HEK293 (cell line): ENCODE results near the gene MARCOL.

Source experiments
- HIC1 ChIP-seq: fragments of 450-650 bp; formaldehyde crosslinking; IDR thresholded peaks from 2 replicates; pipeline ENCODE4 v1.5.1; 2016; ENCODE audit warnings: missing biosample characterization, missing genetic modification characterization
- HOXA7 ChIP-seq: sonication (generic); formaldehyde crosslinking; IDR thresholded peaks from 2 replicates; pipeline ENCODE4 v1.8.1; 2022; ENCODE audit warnings: missing genetic modification reagents, borderline replicate concordance
- IKZF3 ChIP-seq: fragments of 450-650 bp; IDR thresholded peaks from 2 replicates; pipeline ENCODE4 v1.5.0; 2018; ENCODE audit warnings: missing biosample characterization, mild to moderate bottlenecking, missing genetic modification characterization, moderate library complexity
- KLF8 ChIP-seq: fragments of 450-650 bp; formaldehyde crosslinking; IDR thresholded peaks from 2 replicates; pipeline ENCODE4 v1.5.1; 2016; ENCODE audit warnings: missing biosample characterization, missing genetic modification characterization
- MEIS1 ChIP-seq: sonication (generic); formaldehyde crosslinking; IDR thresholded peaks from 2 replicates; pipeline ENCODE4 v1.8.1; 2022; ENCODE audit warnings: missing genetic modification reagents, mild to moderate bottlenecking, borderline replicate concordance
- MYNN ChIP-seq: fragments of 450-650 bp; formaldehyde crosslinking; IDR thresholded peaks from 2 replicates; pipeline ENCODE4 v1.5.1; 2016; ENCODE audit warnings: missing biosample characterization, missing genetic modification characterization, borderline replicate concordance
- OSR2 ChIP-seq: fragments of 450-650 bp; formaldehyde crosslinking; IDR thresholded peaks from 2 replicates; pipeline ENCODE4 v1.5.1; 2016; ENCODE audit warnings: missing biosample characterization, missing genetic modification characterization
- PBX3 ChIP-seq: sonication (generic); formaldehyde crosslinking; IDR thresholded peaks from 2 replicates; pipeline ENCODE4 v1.8.1; 2022; ENCODE audit warnings: mild to moderate bottlenecking, moderate library complexity, missing genetic modification reagents
- PRDM1 ChIP-seq: fragments of 450-650 bp; formaldehyde crosslinking; IDR thresholded peaks from 2 replicates; pipeline ENCODE4; 2016; ENCODE audit warnings: missing biosample characterization, missing genetic modification characterization
- SCRT2 ChIP-seq: fragments of 450-650 bp; formaldehyde crosslinking; IDR thresholded peaks from 2 replicates; pipeline ENCODE4 v1.5.1; 2016; ENCODE audit warnings: missing biosample characterization, missing genetic modification characterization
- SP2 ChIP-seq: fragments of 450-650 bp; formaldehyde crosslinking; IDR thresholded peaks from 2 replicates; pipeline ENCODE4 v1.5.1; 2016; ENCODE audit warnings: missing biosample characterization, missing genetic modification characterization
- TRIM28 ChIP-seq: IDR thresholded peaks from 2 replicates; pipeline ENCODE4 v1.6.1; 2011; ENCODE audit warnings: low read length, control low read depth, borderline replicate concordance
- ZBTB21 ChIP-seq: fragments of 450-650 bp; formaldehyde crosslinking; IDR thresholded peaks from 2 replicates; pipeline ENCODE4 v1.5.1; 2017; ENCODE audit warnings: missing biosample characterization, missing genetic modification characterization
- ZBTB7A ChIP-seq: fragments of 450-650 bp; formaldehyde crosslinking; IDR thresholded peaks from 2 replicates; pipeline ENCODE4 v1.5.1; 2016; ENCODE audit warnings: low read depth, missing biosample characterization, missing genetic modification characterization
- ZFP41 ChIP-seq: fragments of 450-650 bp; formaldehyde crosslinking; IDR thresholded peaks from 2 replicates; pipeline ENCODE4 v1.5.1; 2016; ENCODE audit warnings: missing biosample characterization, missing genetic modification characterization, borderline replicate concordance
- ZNF175 ChIP-seq: fragments of 450-650 bp; formaldehyde crosslinking; IDR thresholded peaks from 2 replicates; pipeline ENCODE4 v1.5.1; 2016; ENCODE audit warnings: missing biosample characterization, missing genetic modification characterization
- ZNF214 ChIP-seq: fragments of 450-650 bp; formaldehyde crosslinking; IDR thresholded peaks from 2 replicates; pipeline ENCODE4 v1.5.1; 2017; ENCODE audit warnings: missing biosample characterization, mild to moderate bottlenecking, missing genetic modification characterization, borderline replicate concordance
- ZNF292 ChIP-seq: fragments of 450-650 bp; formaldehyde crosslinking; IDR thresholded peaks from 2 replicates; pipeline ENCODE4 v1.5.1; 2016; ENCODE audit warnings: low read depth, missing biosample characterization, missing genetic modification characterization, borderline replicate concordance
- ZNF350 ChIP-seq: fragments of 450-650 bp; formaldehyde crosslinking; IDR thresholded peaks from 2 replicates; pipeline ENCODE4 v1.5.0; 2017; ENCODE audit warnings: missing biosample characterization, mild to moderate bottlenecking, missing genetic modification characterization
- ZNF366 ChIP-seq: fragments of 450-650 bp; formaldehyde crosslinking; conservative IDR thresholded peaks from 2 replicates; pipeline ENCODE4 v1.5.1; 2016; ENCODE audit warnings: missing biosample characterization, missing genetic modification characterization
- ZNF449 ChIP-seq: fragments of 450-650 bp; formaldehyde crosslinking; IDR thresholded peaks from 2 replicates; pipeline ENCODE4 v1.5.1; 2017; ENCODE audit warnings: missing biosample characterization, mild to moderate bottlenecking, missing genetic modification characterization, moderate library complexity
- ZNF514 ChIP-seq: fragments of 450-650 bp; formaldehyde crosslinking; IDR thresholded peaks from 2 replicates; pipeline ENCODE4 v1.5.1; 2016; ENCODE audit warnings: missing biosample characterization, missing genetic modification characterization
- ZNF560 ChIP-seq: fragments of 450-650 bp; formaldehyde crosslinking; IDR thresholded peaks from 2 replicates; pipeline ENCODE4 v1.5.1; 2017; ENCODE audit warnings: missing biosample characterization, missing genetic modification characterization, borderline replicate concordance
- ZNF580 ChIP-seq: fragments of 450-650 bp; formaldehyde crosslinking; IDR thresholded peaks from 2 replicates; pipeline ENCODE4 v1.5.1; 2016; ENCODE audit warnings: missing biosample characterization, missing genetic modification characterization
- ZNF621 ChIP-seq: fragments of 450-650 bp; formaldehyde crosslinking; IDR thresholded peaks from 2 replicates; pipeline ENCODE4 v1.5.1; 2017; ENCODE audit warnings: missing biosample characterization, missing genetic modification characterization
- ZNF785 ChIP-seq: fragments of 450-650 bp; formaldehyde crosslinking; IDR thresholded peaks from 2 replicates; pipeline ENCODE4 v1.5.1; 2016; ENCODE audit warnings: missing biosample characterization, missing genetic modification characterization
- ZNF792 ChIP-seq: fragments of 450-650 bp; formaldehyde crosslinking; IDR thresholded peaks from 2 replicates; pipeline ENCODE4 v1.5.1; 2016; ENCODE audit warnings: missing biosample characterization, missing genetic modification characterization
- ZNF843 ChIP-seq: fragments of 450-650 bp; formaldehyde crosslinking; IDR thresholded peaks from 2 replicates; pipeline ENCODE4 v1.5.1; 2016; ENCODE audit warnings: missing biosample characterization, missing genetic modification characterization
- TF ChIP-seq, protein P1 (sequence below): fragments of 450-650 bp; formaldehyde crosslinking; optimal IDR thresholded peaks from 2 replicates; pipeline ENCODE3; 2016; ENCODE audit warnings: missing biosample characterization, mild to moderate bottlenecking, missing genetic modification characterization
- TF ChIP-seq, protein P2 (sequence below): fragments of 450-650 bp; formaldehyde crosslinking; IDR thresholded peaks from 2 replicates; pipeline ENCODE4 v1.5.1; 2016; ENCODE audit warnings: missing biosample characterization, missing genetic modification characterization, low read depth
- TF ChIP-seq, protein P3 (sequence below): fragments of 450-650 bp; formaldehyde crosslinking; IDR thresholded peaks from 2 replicates; pipeline ENCODE4 v1.5.1; 2016; ENCODE audit warnings: missing biosample characterization, missing genetic modification characterization

Gene MARCOL

DNA sequence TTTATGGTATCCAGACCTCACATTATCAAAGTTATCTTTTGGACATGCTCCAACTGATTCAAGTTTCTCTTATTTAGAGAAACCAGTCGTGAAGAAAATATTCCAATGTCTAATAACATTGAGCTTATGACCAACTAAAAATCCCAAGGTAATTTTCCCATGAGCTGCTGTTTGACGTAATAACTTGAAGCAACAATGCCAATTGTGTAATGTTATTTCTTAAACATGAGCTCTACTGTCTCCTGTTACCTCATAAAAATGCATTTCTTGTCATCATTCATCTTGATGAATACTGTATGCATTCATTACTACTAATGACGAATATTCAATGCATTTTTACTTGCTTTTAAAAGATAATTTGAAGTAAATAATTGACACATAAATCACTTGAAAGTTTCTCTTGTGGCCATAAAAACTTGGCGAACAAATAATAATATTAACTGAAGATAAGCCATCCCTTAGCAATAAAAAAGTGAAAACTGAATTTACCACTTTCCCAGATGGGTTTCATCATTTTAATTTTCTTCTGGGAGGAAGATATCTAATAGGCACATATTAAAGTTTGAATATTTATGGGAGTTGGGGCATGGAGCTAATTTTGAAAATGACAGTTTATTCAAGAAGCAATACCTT is 424 bp upstream of the MARCOL start (continued):
- no peak for TF ChIP-seq ZNF292 (tag by site-specific recombination)
- TF ChIP-seq ZNF214 = no peak
- no peak for TF ChIP-seq MEIS1 (CRISPR knock-in tag)
- TF ChIP-seq TRIM28 = no peak
- peak; percentile 82 for TF ChIP-seq ZBTB21 (tag by site-specific recombination)
- peak; percentile 59; the same call in 1 of the 2 replicates for TF ChIP-seq OSR2 (tag by site-specific recombination)
- no peak for TF ChIP-seq ZNF785 (tag by site-specific recombination)
- TF ChIP-seq IKZF3 = no peak
- no peak for TF ChIP-seq ZFP41 (tag by site-specific recombination)
- TF ChIP-seq PRDM1 (tag by site-specific recombination) = no peak
- 0 out of 2 replicates have a peak, but pooled peaks have one; percentile 16 for TF ChIP-seq KLF8 (tag by site-specific recombination)
- TF ChIP-seq ZNF580 (tag by site-specific recombination) = no peak
- peak; percentile 68 for TF ChIP-seq HIC1 (tag by site-specific recombination)
- TF ChIP-seq ZNF514 = no peak
- no peak for TF ChIP-seq ZNF175 (tag by site-specific recombination)
- no peak for TF ChIP-seq ZNF350 (tag by site-specific recombination)
- TF ChIP-seq PBX3 (CRISPR knock-in tag) = no peak
- TF ChIP-seq, protein P1, sequence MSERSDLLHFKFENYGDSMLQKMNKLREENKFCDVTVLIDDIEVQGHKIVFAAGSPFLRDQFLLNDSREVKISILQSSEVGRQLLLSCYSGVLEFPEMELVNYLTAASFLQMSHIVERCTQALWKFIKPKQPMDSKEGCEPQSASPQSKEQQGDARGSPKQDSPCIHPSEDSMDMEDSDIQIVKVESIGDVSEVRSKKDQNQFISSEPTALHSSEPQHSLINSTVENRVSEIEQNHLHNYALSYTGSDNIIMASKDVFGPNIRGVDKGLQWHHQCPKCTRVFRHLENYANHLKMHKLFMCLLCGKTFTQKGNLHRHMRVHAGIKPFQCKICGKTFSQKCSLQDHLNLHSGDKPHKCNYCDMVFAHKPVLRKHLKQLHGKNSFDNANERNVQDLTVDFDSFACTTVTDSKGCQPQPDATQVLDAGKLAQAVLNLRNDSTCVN (tag by site-specific recombination) = no peak
- TF ChIP-seq, protein P2, sequence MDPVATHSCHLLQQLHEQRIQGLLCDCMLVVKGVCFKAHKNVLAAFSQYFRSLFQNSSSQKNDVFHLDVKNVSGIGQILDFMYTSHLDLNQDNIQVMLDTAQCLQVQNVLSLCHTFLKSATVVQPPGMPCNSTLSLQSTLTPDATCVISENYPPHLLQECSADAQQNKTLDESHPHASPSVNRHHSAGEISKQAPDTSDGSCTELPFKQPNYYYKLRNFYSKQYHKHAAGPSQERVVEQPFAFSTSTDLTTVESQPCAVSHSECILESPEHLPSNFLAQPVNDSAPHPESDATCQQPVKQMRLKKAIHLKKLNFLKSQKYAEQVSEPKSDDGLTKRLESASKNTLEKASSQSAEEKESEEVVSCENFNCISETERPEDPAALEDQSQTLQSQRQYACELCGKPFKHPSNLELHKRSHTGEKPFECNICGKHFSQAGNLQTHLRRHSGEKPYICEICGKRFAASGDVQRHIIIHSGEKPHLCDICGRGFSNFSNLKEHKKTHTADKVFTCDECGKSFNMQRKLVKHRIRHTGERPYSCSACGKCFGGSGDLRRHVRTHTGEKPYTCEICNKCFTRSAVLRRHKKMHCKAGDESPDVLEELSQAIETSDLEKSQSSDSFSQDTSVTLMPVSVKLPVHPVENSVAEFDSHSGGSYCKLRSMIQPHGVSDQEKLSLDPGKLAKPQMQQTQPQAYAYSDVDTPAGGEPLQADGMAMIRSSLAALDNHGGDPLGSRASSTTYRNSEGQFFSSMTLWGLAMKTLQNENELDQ = no peak
- TF ChIP-seq ZNF366 (tag by site-specific recombination) = peak; percentile 77
- no peak for TF ChIP-seq ZNF621 (tag by site-specific recombination)
- TF ChIP-seq SCRT2 = peak; percentile 90
- TF ChIP-seq MYNN (tag by site-specific recombination) = no peak
- no peak for TF ChIP-seq ZNF560 (tag by site-specific recombination)
- TF ChIP-seq ZBTB7A (tag by site-specific recombination) = no peak
- TF ChIP-seq ZNF792 = no peak
- TF ChIP-seq, protein P3, sequence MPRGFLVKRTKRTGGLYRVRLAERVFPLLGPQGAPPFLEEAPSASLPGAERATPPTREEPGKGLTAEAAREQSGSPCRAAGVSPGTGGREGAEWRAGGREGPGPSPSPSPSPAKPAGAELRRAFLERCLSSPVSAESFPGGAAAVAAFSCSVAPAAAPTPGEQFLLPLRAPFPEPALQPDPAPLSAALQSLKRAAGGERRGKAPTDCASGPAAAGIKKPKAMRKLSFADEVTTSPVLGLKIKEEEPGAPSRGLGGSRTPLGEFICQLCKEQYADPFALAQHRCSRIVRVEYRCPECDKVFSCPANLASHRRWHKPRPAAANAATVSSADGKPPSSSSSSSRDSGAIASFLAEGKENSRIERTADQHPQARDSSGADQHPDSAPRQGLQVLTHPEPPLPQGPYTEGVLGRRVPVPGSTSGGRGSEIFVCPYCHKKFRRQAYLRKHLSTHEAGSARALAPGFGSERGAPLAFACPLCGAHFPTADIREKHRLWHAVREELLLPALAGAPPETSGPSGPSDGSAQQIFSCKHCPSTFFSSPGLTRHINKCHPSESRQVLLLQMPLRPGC (tag by site-specific recombination) = peak; percentile 78
- no peak for TF ChIP-seq ZNF449
- no peak for TF ChIP-seq ZNF843 (tag by site-specific recombination)
- no peak for TF ChIP-seq HOXA7 (CRISPR knock-in tag)
- no peak for TF ChIP-seq SP2
